HG02763 (cell line): ENCODE measurements around the gene TMEM86B.

Source experiments
- ATAC-seq: cut with Tn5 transposase; IDR thresholded peaks from one replicate; pipeline ENCODE4 v1.9.1; 2021; ENCODE audit warnings: mild to moderate bottlenecking, moderate library complexity; ENCODE audit not compliant: unreplicated experiment

The TMEM86B gene

GRCh38 chr19:55179606-55180484 lies 48.7 kb downstream of the TMEM86B start, which contains the start of gene SYT5:
TSS of gene SYT5 (minus strand) at chr19:55180289. CDS start at chr19:55179041, 1,248 bp downstream.
- no peak for ATAC-seq

- ATAC-seq: peak; percentile 64
These were observed 49.6 kb downstream of the TMEM86B start for GRCh38 chr19:55178781-55179599.
